Measurements from ENCODE around the gene CACTIN.

The CACTIN gene

DNA sequence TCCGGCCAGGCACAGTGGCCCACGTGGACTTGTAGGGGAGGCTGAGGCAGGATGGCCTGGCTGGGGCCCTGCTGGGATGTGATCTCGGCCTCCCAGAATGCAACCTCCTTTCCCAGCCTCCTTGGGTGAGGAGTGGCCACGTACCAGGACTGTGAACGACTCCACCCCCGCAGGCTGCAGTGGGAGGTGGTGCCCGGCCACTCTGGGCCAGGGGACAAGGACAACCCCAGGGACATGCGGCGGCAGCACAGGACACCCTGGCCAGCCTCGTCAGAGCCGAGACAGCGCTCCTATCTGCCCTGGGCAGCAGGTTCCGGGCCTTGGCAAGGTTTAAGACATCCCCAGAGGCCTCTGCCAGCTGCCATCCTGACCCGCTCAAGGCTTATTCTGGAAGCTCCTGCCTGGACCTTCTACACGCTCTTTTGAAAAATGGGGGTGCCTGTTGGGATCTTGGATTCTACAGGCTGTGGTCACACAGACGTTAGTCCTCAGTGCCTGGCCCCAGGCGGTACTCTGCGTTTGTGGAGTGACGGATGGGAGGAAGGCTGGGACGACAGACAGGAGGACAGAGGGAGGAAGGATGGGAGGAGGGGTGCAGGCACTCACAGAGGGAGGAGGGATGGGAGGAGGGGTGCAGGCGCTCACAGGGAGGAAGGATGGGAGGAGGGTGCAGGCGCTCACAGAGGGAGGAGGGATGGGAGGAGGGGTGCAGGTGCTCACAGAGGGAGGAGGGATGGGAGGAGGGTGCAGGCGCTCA is 19.9 kb upstream of the CACTIN start:
- no peaks in the 10 kb centered on the region for H4K20me1 ChIP-seq (ENCODE audit: insufficient read depth, low read length)
- H3K79me2 ChIP-seq (ENCODE audit: low read length): no peaks in the 10 kb centered on the region
- H3K4me1 ChIP-seq (ENCODE audit: low read length): no peaks in the 10 kb centered on the region
- H3K4me3 ChIP-seq (ENCODE audit: low read length): no peak overlapping the region
- H3K27me3 ChIP-seq (replicated peaks; ENCODE audit: insufficient read depth, low read length): no peaks in the 10 kb centered on the region
- no peaks in the 10 kb centered on the region for H3K9me3 ChIP-seq (replicated peaks; ENCODE audit: insufficient read depth, low read length)
- TF ChIP-seq EZH2 (optimal IDR thresholded peaks at IDR 0.05; ENCODE audit: low read depth, low read length) (no peak), EZH2phosphoT487 (IDR thresholded peaks at IDR 0.05; ENCODE audit: low read length) (no peak), CTCF (IDR thresholded peaks at IDR 0.05; ENCODE audit: low read length) (no peak)
- DNase-seq: no peak
- no peak overlapping the region for H3K9ac ChIP-seq (ENCODE audit: low read length)
- no peaks in the 10 kb centered on the region for H3K9me2 ChIP-seq (replicated peaks; ENCODE audit: insufficient read depth, low read length)
- H3F3A ChIP-seq (ENCODE audit: insufficient read depth, low read length): no peaks in the 10 kb centered on the region
- no peak overlapping the region for H2AFZ ChIP-seq (ENCODE audit: low read length)
- no peaks in the 10 kb centered on the region for H3K36me3 ChIP-seq (replicated peaks; ENCODE audit: insufficient read depth, low read length)
- H3K4me2 ChIP-seq (ENCODE audit: low read depth, low read length): no peak overlapping the region
- no peak overlapping the region for H3K27ac ChIP-seq (ENCODE audit: low read length)

DNA sequence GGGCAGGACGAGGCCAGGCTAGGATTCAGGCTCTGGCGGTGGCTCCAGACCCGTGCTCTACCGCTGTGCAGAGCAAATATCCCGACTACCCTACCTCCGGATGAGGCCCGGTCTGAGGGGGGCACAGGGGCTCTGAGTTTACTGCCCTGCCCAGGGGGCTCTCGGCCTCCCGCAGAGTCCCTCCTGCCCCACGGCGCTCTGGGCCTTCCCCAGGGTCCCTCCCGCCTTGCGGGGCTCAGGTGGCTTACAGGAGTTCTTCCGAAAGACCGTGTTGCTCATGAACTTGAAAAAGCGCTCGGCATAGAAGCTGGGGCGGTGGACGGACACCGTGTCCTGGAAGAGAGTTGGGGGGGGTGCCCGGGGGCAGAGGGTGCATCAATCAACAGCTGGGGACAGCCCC is 19.1 kb upstream of the CACTIN start:
- DNase-seq: no peak
- no peaks in the 10 kb centered on the region for H3K9me3 ChIP-seq (replicated peaks; ENCODE audit: insufficient read depth, low read length)
- H3K9ac ChIP-seq (ENCODE audit: low read length): no peak overlapping the region
- H3K4me2 ChIP-seq (ENCODE audit: low read depth, low read length): no peak overlapping the region
- no peaks in the 10 kb centered on the region for H3K4me1 ChIP-seq (ENCODE audit: low read length)
- no peaks in the 10 kb centered on the region for H3F3A ChIP-seq (ENCODE audit: insufficient read depth, low read length)
- no peak overlapping the region for H3K27ac ChIP-seq (ENCODE audit: low read length)
- H3K4me3 ChIP-seq (ENCODE audit: low read length): no peak overlapping the region
- no peaks in the 10 kb centered on the region for H3K36me3 ChIP-seq (replicated peaks; ENCODE audit: insufficient read depth, low read length)
- no peak for TF ChIP-seq EZH2phosphoT487 (IDR thresholded peaks at IDR 0.05; ENCODE audit: low read length)
- no peak for TF ChIP-seq CTCF (IDR thresholded peaks at IDR 0.05; ENCODE audit: low read length)
- no peak for TF ChIP-seq EZH2 (optimal IDR thresholded peaks at IDR 0.05; ENCODE audit: low read depth, low read length)
- no peaks in the 10 kb centered on the region for H3K79me2 ChIP-seq (ENCODE audit: low read length)
- no peaks in the 10 kb centered on the region for H3K27me3 ChIP-seq (replicated peaks; ENCODE audit: insufficient read depth, low read length)
- no peaks in the 10 kb centered on the region for H3K9me2 ChIP-seq (replicated peaks; ENCODE audit: insufficient read depth, low read length)
- H2AFZ ChIP-seq (ENCODE audit: low read length): no peak overlapping the region
- H4K20me1 ChIP-seq (ENCODE audit: insufficient read depth, low read length): no peaks in the 10 kb centered on the region

GRCh38 chr19:3645067-3645396 is 18.4 kb upstream of the CACTIN start:
- Histone ChIP-seq H2AFZ (ENCODE audit: low read length) (no peak overlapping the region), H3K9me3 (replicated peaks; ENCODE audit: insufficient read depth, low read length) (no peaks in the 10 kb centered on the region), H3K36me3 (replicated peaks; ENCODE audit: insufficient read depth, low read length) (no peaks in the 10 kb centered on the region), H3F3A (ENCODE audit: insufficient read depth, low read length) (no peaks in the 10 kb centered on the region), H4K20me1 (ENCODE audit: insufficient read depth, low read length) (no peaks in the 10 kb centered on the region), H3K4me1 (ENCODE audit: low read length) (no peaks in the 10 kb centered on the region), H3K27ac (ENCODE audit: low read length) (no peak overlapping the region), H3K9me2 (replicated peaks; ENCODE audit: insufficient read depth, low read length) (no peaks in the 10 kb centered on the region), H3K4me3 (ENCODE audit: low read length) (no peak overlapping the region), H3K79me2 (ENCODE audit: low read length) (no peaks in the 10 kb centered on the region), H3K4me2 (ENCODE audit: low read depth, low read length) (no peak overlapping the region), H3K27me3 (replicated peaks; ENCODE audit: insufficient read depth, low read length) (no peaks in the 10 kb centered on the region), H3K9ac (ENCODE audit: low read length) (no peak overlapping the region)
- TF ChIP-seq EZH2phosphoT487 (IDR thresholded peaks at IDR 0.05; ENCODE audit: low read length) (no peak), EZH2 (optimal IDR thresholded peaks at IDR 0.05; ENCODE audit: low read depth, low read length) (no peak), CTCF (IDR thresholded peaks at IDR 0.05; ENCODE audit: low read length) (no peak)
- DNase-seq: no peak
